Glomerular visceral epithelial cell (primary cell): Measurements from ENCODE around the gene TAF7.
"Not testable (repeated sequence)": the region's sequence is repeated elsewhere in the genome, so short reads cannot be mapped to it uniquely, and the experiment has no call there.

Source experiments
- DNase-seq: peaks from one replicate; pipeline ENCODE4 v3.0.0-alpha.2; 2016; ENCODE audit errors: extremely low spot score

TAF7 gene

GRCh38 chr5:141338538-141339306, 18.1 kb upstream of the TAF7 start, which contains the start of gene PCDHGA2:
TSS of gene PCDHGA2 (plus strand) at chr5:141338760.
- peak; percentile 28 for DNase-seq

DNA sequence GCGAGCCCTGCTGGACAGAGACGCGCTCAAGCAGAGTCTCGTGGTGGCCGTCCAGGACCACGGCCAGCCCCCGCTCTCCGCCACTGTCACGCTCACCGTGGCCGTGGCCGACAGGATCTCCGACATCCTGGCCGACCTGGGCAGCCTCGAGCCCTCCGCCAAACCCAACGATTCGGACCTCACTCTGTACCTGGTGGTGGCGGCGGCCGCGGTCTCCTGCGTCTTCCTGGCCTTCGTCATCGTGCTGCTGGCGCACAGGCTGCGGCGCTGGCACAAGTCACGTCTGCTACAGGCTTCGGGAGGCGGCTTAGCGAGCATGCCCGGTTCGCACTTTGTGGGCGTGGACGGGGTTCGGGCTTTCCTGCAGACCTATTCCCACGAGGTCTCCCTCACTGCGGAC, 12.0 kb upstream of the TAF7 start:
- DNase-seq, result not testable (repeated sequence)

DNA sequence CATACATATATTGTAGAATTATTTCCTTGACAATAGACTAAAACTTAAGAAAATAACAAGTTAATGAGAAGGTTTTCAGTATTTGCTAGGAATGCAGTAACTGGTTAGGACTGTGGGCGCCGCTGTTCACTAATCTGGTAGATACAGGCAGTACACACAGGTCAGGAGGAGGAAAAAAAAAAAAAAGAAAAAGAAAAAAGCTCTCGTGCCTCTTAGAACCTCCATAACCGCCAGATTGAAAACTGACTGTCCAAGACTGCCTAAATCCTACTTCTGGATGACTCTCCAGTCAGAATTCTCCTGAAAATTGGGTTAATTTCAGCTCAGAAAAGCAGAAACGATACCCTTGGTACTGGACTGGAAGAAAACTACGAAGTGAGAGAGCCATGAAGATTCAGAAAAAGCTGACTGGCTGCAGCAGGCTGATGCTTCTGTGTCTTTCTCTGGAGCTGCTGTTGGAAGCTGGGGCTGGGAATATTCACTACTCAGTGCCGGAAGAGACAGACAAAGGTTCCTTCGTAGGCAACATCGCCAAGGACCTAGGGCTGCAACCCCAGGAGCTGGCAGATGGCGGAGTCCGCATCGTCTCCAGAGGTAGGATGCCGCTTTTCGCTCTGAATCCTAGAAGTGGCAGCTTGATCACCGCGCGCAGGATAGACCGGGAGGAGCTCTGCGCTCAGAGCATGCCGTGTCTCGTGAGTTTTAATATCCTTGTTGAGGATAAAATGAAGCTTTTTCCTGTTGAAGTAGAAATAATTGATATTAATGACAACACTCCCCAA, 9.9 kb upstream of the TAF7 start, which contains the start of gene PCDHGA1:
Gene PCDHGA1 (plus strand): TSS at position 216 of the 782 bp plus-strand sequence.
- peak; percentile 19 for DNase-seq

- DNase-seq, result peak; percentile 51
These were observed 7.6 kb upstream of the TAF7 start for GRCh38 chr5:141328231-141328630.

GRCh38 chr5:141326088-141326854, 5.7 kb upstream of the TAF7 start:
- peak; percentile 40 for DNase-seq

GRCh38 chr5:141322261-141322660, 1.7 kb upstream of the TAF7 start:
- DNase-seq, result no peak

GRCh38 chr5:141319699-141320098, 885 bp downstream of the TAF7 start:
- no peak for DNase-seq

GRCh38 chr5:141319202-141319601, 1.4 kb downstream of the TAF7 start:
- DNase-seq, result peak; percentile 12

- not testable (repeated sequence) for DNase-seq
These were observed 3.6 kb downstream of the TAF7 start for GRCh38 chr5:141316963-141317362.

GRCh38 chr5:141313711-141314110, 6.9 kb downstream of the TAF7 start:
- DNase-seq, result no peak

- no peak for DNase-seq
These were observed 14.0 kb downstream of the TAF7 start for GRCh38 chr5:141306630-141307029.

GRCh38 chr5:141303756-141304155, 16.8 kb downstream of the TAF7 start, which contains the start of gene SLC25A2:
TSS of gene SLC25A2 (minus strand) at chr5:141304049. CDS start at chr5:141303865, 184 bp downstream.
- DNase-seq, result no peak

GRCh38 chr5:141298376-141298775, 22.2 kb downstream of the TAF7 start:
- DNase-seq, result no peak

DNA sequence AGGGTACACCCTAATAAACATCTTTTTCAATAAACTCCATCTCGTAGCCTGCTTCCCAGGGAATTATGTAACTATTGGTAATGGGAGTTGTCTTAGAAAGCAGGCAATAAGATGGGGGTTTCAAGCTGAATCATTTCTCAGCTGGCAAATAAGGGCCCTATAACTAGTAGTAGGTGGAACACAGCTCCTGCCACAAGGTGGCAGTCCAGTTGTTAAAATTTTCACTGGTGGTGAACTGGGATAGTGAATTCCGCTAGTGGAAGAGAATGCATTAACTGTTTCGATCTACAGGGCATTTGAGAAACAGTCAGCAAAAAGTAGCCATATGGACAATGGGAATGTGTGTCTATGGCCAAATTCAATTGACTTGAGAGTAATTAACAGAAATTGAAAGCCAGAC, 47.7 kb downstream of the TAF7 start:
- DNase-seq, result no peak

DNA sequence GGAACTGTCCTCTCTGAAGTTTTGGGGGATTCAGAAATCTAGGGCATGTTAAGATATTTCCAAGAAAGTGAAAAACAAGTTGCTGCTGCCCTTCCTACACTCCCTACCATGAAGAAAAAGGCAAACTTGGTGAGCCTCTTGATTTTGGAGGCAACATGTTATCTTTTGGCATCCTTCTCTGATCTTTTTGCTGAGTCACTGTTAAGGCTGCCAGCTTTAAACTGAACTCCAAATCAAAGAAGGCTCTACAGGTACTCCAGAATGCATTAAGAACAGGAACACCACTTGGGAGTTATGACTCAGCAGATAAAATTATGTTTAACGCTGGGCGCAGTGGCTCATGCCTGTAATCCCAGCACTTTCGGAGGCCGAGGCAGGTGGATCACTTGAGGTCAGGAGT, 51.4 kb downstream of the TAF7 start:
- DNase-seq, result no peak
